Activated naive CD8-positive, alpha-beta T cell treated with anti-CD3 and anti-CD28 coated beads, Interleukin-2, amount 50 U/mL, for 24 hours (primary cell): ENCODE measurements around the gene MUC21.

Experiments
- ATAC-seq: fragments of 150-1000 bp; cut with Tn5 transposase; one replicate; pipeline ENCODE4 v1.10.0; 2021
- DNase-seq: peaks from one replicate; pipeline ENCODE4 v3.0.0; 2021
- H3K27ac Mint-ChIP-seq: one replicate; pipeline ENCODE4 v1.8.0; 2021; ENCODE audit warnings: mild to moderate bottlenecking, mixed read lengths
- H3K27me3 Mint-ChIP-seq: one replicate; pipeline ENCODE4 v1.8.0; 2021; ENCODE audit warnings: mixed read lengths
- H3K36me3 Mint-ChIP-seq: one replicate; pipeline ENCODE4 v1.8.0; 2021; ENCODE audit warnings: low read depth, mixed read lengths
- H3K4me1 Mint-ChIP-seq: one replicate; pipeline ENCODE4 v1.8.0; 2021; ENCODE audit warnings: mixed read lengths
- H3K4me3 Mint-ChIP-seq: one replicate; pipeline ENCODE4 v1.8.0; 2021; ENCODE audit warnings: mild to moderate bottlenecking, moderate library complexity, mixed read lengths
- H3K9me3 Mint-ChIP-seq: one replicate; pipeline ENCODE4 v1.8.0; 2021; ENCODE audit warnings: mixed read lengths

Gene MUC21

DNA sequence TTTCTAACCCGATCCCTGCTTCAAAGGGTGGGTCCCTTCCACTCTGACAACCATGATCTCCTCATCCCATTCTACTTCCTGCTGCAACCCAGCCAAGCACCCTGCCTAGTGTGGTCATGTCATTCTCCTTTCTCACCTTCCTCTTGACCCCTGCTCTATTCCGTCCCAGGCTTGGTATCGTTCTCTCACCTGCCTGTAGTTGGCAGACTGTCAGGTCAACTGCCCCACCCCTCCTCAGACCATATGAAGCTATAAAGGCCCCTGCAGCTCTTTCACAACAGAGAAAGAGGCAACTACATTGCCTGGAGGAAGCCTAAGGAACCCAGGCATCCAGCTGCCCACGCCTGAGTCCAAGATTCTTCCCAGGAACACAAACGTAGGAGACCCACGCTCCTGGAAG is at the start of gene MUC21:
MUC21 (plus strand) TSS at position 280 of the 400 bp plus-strand sequence. CDS start 241 bp downstream, outside the sequence.
- DNase-seq (no peak), ATAC-seq (no peak)
- Mint-ChIP-seq H3K36me3 (no peaks in the 10 kb centered on the region), H3K4me1 (peaks cover 9% of the 10 kb centered on the region), H3K27ac (no peak within 1 kb of the TSS), H3K9me3 (no peaks in the 10 kb centered on the region), H3K27me3 (peaks cover 30% of the 10 kb centered on the region), H3K4me3 (no peak within 1 kb of the TSS)

DNA sequence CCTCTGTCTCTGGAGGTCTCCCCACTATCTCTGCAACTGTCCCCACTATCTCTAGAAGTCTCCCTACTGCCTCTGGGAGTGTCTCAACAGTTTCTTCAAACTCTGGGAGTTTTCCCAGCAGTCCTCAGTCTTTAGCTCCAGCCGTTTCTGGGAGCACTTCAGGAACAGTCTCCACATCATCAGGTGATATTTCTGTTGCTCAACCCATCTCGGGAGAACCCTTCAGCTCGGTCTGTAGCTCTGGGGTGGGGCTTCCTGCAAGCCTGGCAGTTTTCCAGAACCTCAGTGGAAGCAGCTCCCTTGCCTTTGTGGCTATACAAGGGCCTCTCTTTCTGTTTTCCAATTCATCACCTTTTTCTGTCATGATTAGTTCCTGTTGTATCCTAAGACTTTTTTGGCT is 48.5 kb upstream of the MUC21 start:
- H3K27me3 Mint-ChIP-seq, result peaks cover 2% of the 10 kb centered on the region
- no peak overlapping the region for H3K27ac Mint-ChIP-seq
- no peaks in the 10 kb centered on the region for H3K36me3 Mint-ChIP-seq
- no peak for DNase-seq
- H3K9me3 Mint-ChIP-seq, result no peaks in the 10 kb centered on the region
- H3K4me3 Mint-ChIP-seq, result no peak overlapping the region
- no peaks in the 10 kb centered on the region for H3K4me1 Mint-ChIP-seq
- no peak for ATAC-seq

DNA sequence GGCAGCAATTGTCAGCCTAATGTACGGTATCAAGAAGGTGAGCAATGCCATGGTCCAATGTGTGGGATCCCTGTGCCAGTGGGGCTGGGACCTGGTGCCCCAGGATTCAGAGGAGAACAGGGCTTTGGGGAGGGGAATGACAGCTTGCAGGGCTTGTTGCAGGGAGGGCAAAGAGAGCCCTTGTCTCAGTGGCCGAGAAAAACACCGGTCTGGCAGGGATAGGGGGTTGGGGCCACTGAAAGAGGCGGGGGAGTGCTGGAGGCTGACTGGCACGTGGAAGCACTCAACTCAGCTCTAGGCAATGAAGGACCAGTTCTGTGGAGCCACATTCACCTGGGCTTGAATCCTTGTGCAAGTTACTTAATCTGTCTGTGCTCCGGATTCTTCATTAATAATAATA is 46.3 kb upstream of the MUC21 start:
- Mint-ChIP-seq H3K9me3 (no peaks in the 10 kb centered on the region), H3K4me3 (no peak overlapping the region), H3K27me3 (peaks cover 19% of the 10 kb centered on the region), H3K27ac (no peak overlapping the region), H3K4me1 (no peaks in the 10 kb centered on the region), H3K36me3 (no peaks in the 10 kb centered on the region)
- ATAC-seq (no peak), DNase-seq (no peak)

DNA sequence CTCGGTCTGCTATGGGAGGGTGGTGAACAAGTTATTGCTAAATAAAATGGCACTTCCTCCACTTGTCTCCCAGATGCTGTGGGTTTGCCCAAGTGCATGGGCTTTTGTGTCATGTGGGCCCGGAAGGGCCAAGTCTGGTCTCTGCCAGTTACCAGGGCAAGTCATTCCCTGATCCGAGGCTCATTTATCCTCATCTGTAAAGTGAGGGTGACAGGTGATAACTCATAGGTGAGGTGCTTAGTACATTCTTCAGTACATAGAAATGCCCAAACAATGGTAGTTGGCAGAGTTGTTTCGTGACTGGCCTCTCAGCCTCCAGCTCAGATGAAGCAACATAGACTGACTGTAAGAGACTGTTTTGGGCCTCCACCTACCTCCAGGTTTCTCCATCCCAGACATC is 44.8 kb upstream of the MUC21 start:
- H3K36me3 Mint-ChIP-seq, result no peaks in the 10 kb centered on the region
- no peaks in the 10 kb centered on the region for H3K4me1 Mint-ChIP-seq
- no peaks in the 10 kb centered on the region for H3K9me3 Mint-ChIP-seq
- peaks cover 30% of the 10 kb centered on the region for H3K27me3 Mint-ChIP-seq
- DNase-seq, result no peak
- no peak overlapping the region for H3K27ac Mint-ChIP-seq
- ATAC-seq, result no peak
- no peak overlapping the region for H3K4me3 Mint-ChIP-seq

DNA sequence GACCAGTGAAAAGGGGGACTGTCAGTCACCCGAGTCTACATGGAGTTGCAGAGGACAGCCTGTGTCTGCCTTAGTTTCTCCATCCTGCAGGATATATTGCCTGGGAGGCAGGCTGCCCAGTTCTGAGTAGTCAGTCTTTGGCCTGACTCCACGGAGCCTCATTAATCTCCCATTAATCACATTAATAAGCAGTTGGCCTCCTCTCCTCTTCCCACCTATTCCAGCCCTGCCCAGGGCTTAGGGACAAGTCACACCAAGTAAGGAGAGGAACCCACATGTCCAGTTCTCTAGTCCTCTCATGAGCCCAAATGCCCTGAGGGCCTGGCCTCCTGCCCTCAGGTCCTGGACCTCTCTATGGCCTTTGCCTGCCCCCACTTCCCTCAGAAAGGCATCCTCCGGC is 44.0 kb upstream of the MUC21 start:
- no peak for DNase-seq
- Mint-ChIP-seq H3K9me3 (no peaks in the 10 kb centered on the region), H3K4me1 (no peaks in the 10 kb centered on the region), H3K36me3 (no peaks in the 10 kb centered on the region), H3K27ac (no peak overlapping the region), H3K4me3 (no peak overlapping the region), H3K27me3 (peaks cover 35% of the 10 kb centered on the region)
- no peak for ATAC-seq

DNA sequence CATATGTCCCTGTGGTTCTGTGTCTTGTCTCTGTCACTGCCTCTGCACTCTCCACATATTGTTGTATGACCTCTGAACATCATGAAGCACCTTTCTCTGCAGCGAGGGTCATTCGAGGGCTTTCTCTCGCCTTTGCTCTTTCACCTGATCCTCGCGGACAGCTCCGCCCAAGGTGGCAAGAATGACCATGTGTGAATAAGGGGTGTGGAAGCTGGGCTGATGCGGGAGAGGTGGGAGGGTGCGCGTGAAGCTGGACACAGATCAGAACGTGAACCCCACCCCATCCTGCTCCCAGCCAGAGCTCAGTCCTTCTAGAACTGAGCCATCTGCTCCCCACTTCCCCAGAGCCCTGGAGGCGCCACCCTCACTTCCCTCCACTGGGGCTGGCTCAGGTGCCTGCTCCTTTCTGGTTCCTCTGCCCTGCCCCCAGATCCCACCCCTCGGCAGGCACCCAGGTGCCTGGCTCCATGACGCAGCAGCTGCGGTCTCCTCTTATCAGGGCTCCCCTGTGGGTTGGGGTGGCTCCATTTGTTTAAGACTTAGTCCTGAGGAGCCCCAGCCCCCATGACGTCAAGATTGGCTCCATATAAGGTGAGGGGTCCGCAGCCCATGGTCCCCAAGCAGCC is 43.0 kb upstream of the MUC21 start, which contains the start of gene MUCL3:
MUCL3 (plus strand) TSS at position 613 of the 626 bp plus-strand sequence. CDS start 27 bp downstream, outside the sequence.
- ATAC-seq (no peak), DNase-seq (no peak)
- Mint-ChIP-seq H3K4me1 (no peaks in the 10 kb centered on the region), H3K4me3 (no peak within 1 kb of the TSS), H3K27ac (no peak within 1 kb of the TSS), H3K9me3 (no peaks in the 10 kb centered on the region), H3K27me3 (peaks cover 42% of the 10 kb centered on the region), H3K36me3 (no peaks in the 10 kb centered on the region)

DNA sequence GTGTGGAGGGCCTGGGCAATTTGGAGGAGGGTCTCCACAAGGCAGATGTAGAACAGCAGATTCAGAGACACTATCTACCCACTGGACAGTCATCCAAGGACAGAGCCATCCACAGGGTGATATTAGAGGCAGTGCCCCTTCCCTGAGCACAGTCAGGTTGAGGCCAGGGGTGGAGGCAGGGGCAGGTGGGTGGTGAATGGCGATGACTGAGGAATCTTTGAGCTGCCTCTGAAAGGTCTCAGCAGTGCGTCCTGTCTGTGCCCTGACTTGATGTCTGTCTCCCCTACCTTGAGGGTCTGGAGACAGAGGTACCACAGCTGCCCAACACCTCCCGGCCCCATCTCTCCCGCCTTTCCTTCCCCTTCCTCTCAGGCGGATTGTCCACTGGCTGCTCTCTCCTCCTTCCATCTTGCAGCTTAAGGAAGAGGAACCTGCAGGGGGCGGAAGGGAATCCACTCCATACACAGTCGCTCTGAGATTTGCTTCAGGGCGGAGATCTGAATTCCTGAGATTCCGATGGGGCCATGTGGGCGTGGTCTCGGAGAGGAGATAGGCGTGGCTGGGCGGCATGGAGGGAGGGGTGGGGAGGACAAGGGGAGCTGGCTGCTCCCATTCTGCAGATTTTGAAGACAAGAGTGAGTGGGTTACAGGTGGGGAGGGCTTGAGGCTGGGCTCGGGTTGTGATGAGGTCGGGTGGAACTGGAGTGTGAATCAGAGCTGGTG is 41.0 kb upstream of the MUC21 start:
- Mint-ChIP-seq H3K27ac (no peak overlapping the region), H3K9me3 (no peaks in the 10 kb centered on the region), H3K36me3 (no peaks in the 10 kb centered on the region), H3K4me1 (no peaks in the 10 kb centered on the region), H3K27me3 (peaks cover 51% of the 10 kb centered on the region), H3K4me3 (no peak overlapping the region)
- ATAC-seq (no peak), DNase-seq (no peak)

DNA sequence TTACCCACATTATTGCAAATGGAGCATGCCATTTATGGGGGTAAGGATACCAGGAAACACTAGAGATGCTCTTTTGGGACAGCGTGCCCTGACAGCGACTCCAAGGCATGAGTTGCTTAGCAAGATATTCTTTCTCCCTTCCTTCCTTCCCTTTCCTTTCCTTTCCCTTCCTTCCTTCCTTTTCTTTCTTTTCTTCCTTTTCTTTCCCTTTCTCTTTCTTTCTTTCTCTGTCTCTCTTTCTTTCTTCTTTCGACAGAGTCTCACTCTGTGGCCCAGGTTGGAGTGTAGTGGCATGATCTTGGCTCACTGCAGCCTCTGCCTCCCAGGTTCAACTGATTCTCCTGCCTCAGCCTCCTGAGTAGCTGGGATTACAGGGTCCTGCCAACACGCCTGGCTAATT is 39.5 kb upstream of the MUC21 start:
- no peak overlapping the region for H3K4me3 Mint-ChIP-seq
- no peak overlapping the region for H3K27ac Mint-ChIP-seq
- H3K27me3 Mint-ChIP-seq, result peaks cover 52% of the 10 kb centered on the region
- no peaks in the 10 kb centered on the region for H3K9me3 Mint-ChIP-seq
- DNase-seq, result no peak
- no peaks in the 10 kb centered on the region for H3K36me3 Mint-ChIP-seq
- no peaks in the 10 kb centered on the region for H3K4me1 Mint-ChIP-seq
- no peak for ATAC-seq

DNA sequence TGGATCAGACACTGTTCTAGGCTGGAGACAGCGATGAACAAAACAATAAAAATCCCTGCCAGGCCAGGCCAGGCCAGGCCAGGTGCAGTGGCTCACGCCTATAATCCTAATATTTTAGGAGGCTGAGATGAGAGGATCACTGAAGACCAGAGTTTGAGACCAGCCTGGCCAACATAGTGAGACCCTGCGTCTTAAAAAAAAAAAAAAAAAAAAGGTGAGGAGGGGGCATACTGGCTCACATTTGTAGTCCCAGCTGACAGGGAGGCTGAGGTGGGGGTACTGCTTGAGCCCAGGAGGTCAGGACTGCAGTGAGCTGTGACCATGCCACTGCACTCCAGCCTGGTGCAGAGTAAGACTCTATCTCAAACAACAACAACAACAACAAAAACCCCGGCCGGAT is 38.2 kb upstream of the MUC21 start:
- H3K27me3 Mint-ChIP-seq, result peaks cover 57% of the 10 kb centered on the region
- H3K4me3 Mint-ChIP-seq, result no peak overlapping the region
- no peak for DNase-seq
- ATAC-seq, result no peak
- H3K4me1 Mint-ChIP-seq, result no peaks in the 10 kb centered on the region
- H3K36me3 Mint-ChIP-seq, result no peaks in the 10 kb centered on the region
- H3K27ac Mint-ChIP-seq, result no peak overlapping the region
- no peaks in the 10 kb centered on the region for H3K9me3 Mint-ChIP-seq

DNA sequence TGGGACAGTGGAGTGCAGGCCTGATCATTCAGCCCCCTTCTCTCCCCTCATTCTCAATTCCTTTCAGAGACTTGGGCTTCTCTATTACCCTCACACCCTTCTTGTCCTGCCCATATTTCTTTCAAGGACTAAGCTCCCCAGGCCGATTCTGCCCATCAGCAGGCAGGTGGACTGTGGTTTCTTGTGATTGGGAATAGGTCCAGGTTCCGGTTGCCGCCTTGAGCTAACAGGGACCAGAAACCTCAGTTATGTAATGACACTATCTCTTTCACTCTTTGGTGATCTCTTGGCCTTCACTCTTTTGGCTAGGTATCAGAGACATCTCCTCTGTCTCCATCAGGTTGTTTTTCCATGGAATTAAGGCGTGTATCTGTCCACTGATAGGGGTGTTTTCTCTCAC is 36.3 kb upstream of the MUC21 start:
- H3K9me3 Mint-ChIP-seq, result no peaks in the 10 kb centered on the region
- no peak for DNase-seq
- H3K36me3 Mint-ChIP-seq, result no peaks in the 10 kb centered on the region
- no peak overlapping the region for H3K4me3 Mint-ChIP-seq
- peaks cover 48% of the 10 kb centered on the region for H3K27me3 Mint-ChIP-seq
- H3K4me1 Mint-ChIP-seq, result peaks cover 4% of the 10 kb centered on the region
- no peak overlapping the region for H3K27ac Mint-ChIP-seq
- no peak for ATAC-seq

DNA sequence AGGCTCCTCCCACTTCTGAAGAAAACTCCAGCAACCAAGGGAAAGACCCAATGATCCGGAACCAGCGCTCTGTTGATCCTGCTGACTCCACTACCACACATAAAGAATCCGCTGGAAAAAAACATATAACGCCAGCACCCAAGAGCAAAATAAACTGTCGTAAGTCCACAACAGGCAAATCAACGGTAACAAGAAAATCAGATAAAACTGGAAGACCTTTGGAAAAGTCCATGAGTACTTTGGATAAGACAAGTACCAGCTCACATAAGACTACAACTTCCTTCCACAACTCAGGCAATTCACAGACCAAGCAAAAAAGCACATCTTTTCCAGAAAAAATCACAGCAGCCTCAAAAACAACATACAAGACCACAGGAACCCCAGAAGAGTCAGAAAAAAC is 34.7 kb upstream of the MUC21 start:
- DNase-seq (no peak), ATAC-seq (no peak)
- Mint-ChIP-seq H3K27me3 (peaks cover 43% of the 10 kb centered on the region), H3K4me3 (no peak overlapping the region), H3K4me1 (peaks cover 4% of the 10 kb centered on the region), H3K36me3 (no peaks in the 10 kb centered on the region), H3K27ac (no peak overlapping the region), H3K9me3 (no peaks in the 10 kb centered on the region)

DNA sequence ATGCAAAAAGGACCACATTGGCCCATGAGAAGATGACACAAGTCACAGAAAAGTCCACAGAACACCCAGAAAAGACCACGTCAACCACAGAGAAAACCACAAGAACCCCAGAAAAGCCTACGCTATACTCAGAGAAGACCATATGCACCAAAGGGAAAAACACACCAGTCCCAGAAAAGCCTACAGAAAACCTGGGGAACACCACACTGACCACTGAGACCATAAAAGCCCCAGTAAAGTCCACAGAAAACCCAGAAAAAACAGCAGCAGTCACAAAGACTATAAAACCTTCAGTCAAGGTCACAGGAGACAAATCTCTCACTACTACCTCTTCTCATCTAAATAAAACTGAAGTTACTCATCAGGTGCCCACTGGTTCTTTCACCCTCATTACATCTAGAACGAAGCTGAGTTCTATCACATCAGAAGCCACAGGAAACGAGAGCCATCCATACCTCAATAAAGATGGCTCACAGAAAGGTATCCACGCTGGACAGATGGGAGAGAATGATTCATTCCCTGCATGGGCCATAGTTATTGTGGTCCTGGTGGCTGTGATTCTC is 31.5 kb upstream of the MUC21 start:
- Mint-ChIP-seq H3K27ac (peak overlapping the region; percentile 66), H3K27me3 (peaks cover 32% of the 10 kb centered on the region), H3K4me1 (peaks cover 15% of the 10 kb centered on the region)

DNA sequence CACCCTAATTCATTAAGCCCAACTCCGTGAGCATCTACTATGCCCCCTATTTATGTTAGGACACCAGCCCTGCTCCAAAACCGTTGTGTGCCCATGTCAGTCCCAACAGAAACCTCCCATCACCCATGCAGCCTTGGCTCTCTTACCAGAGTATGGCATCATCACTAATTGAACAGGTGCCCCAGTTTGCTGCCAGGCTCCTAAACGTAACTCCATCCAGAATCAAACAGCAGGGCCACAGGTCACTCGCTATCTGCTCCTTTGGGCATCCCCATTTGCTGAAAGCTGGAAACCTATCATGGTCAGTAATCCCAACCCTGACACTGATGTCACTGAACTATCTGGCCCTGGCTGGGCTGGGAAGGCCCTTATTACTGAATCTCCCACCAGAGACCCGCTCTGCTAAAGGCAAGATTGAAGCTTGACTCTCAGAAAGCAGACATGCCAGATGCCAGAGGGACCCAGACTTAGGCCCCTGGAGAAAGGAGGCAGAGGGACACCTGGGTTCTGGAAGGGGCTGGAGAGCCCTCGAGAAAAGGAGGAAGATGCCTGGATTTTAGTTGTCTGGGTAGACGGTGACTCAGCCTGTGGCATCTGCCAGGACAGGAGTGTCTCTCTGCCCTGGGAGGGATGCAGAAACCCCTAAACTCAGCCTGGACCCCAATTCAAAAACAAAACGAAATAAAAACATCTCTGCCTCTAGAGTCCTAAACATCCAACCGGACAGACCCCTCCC is 28.7 kb upstream of the MUC21 start:
- Mint-ChIP-seq H3K4me3 (peak overlapping the region; percentile 79), H3K9me3 (no peaks in the 10 kb centered on the region), H3K27ac (peak overlapping the region; percentile 73), H3K4me1 (peaks cover 15% of the 10 kb centered on the region), H3K27me3 (peaks cover 31% of the 10 kb centered on the region), H3K36me3 (no peaks in the 10 kb centered on the region)
- no peak for ATAC-seq
- no peak for DNase-seq

More for the DNA sequence above, 31.5 kb upstream of the MUC21 start:
- Mint-ChIP-seq H3K36me3 (no peaks in the 10 kb centered on the region), H3K4me3 (peak overlapping the region; percentile 35), H3K9me3 (no peaks in the 10 kb centered on the region)
- ATAC-seq, result no peak
- no peak for DNase-seq

DNA sequence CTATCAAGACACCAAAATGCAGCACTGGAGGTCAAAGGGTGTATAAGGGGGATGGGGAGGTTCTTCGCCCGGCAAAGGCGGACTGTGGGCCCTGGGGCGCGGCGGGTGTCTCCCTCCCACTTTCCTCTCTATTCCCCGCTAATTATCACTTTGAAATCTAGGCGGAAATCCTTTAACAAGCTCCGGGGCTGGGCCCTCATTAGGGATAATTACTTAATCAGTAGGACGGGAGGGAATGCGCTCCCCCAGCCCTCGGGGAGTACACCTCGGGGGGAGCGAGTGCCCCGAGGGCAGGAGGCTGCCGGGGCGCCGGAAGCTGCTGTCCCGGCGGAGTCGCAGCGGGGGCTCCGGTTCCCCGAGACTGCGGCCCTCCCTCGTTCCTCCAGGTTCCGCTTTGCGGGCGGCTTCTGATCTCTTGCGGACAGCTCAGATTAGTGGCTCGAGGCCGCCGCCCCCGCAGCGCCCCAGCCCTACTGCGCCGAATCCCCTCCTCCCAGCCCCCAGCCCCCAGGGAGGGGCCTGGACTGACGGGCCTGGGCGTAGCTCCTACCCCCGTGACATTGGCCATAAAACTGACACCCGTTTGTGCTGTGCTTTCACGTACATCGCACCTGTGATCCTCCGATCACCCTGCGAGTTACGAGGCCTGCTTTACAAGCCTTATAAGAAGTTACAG is 28.0 kb upstream of the MUC21 start:
- H3K27me3 Mint-ChIP-seq, result peaks cover 26% of the 10 kb centered on the region
- peak; percentile 89 for ATAC-seq

More for the DNA sequence above, 28.0 kb upstream of the MUC21 start:
- H3K36me3 Mint-ChIP-seq, result no peaks in the 10 kb centered on the region
- H3K27ac Mint-ChIP-seq, result peak overlapping the region; percentile 76
- peak; percentile 78 for DNase-seq
- peak overlapping the region; percentile 79 for H3K4me3 Mint-ChIP-seq
- peaks cover 15% of the 10 kb centered on the region for H3K4me1 Mint-ChIP-seq
- no peaks in the 10 kb centered on the region for H3K9me3 Mint-ChIP-seq
